Measurements from ENCODE around the gene WFIKKN2.
A peak's percentile ranks its signal among the peaks of the same experiment; 100 is the strongest.
"Not testable (repeated sequence)": the region's sequence is repeated elsewhere in the genome, so short reads cannot be mapped to it uniquely, and the experiment has no call there.

The WFIKKN2 gene

DNA sequence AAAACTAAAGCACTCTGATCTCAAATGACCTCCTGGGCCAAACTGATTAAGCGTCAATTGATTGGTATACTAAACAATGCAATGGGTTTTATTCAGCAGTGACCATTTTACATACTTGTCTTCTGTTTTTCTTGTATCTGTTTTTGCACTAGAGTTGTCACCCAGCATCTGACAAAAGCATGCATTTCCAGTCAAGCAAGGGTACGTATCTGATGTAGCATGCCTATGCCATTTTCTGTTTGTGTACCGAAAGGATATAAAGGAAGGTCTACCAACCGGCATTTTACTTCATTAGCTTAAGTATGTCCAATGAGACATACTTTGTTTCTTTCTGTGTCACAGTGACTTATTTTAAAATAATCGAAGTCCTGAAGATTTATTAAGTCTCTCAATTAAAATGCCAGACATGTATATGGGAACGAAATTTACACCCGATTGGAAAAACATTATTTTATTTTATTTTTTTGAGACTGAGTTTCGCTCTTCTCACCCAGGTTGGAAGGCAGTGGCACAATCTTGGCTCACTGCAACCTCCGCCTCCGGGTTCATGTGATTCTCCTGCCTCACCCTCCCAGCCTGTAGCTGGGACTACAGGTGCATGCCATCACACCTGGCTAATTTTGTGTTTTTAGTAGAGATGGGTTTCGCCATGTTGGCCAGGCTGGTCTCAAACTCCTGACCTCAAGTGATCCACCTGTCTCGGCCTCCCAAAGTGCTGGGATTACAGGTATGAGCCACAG, 23.3 kb downstream of the WFIKKN2 start:
- DNase-seq, result no peak

DNA sequence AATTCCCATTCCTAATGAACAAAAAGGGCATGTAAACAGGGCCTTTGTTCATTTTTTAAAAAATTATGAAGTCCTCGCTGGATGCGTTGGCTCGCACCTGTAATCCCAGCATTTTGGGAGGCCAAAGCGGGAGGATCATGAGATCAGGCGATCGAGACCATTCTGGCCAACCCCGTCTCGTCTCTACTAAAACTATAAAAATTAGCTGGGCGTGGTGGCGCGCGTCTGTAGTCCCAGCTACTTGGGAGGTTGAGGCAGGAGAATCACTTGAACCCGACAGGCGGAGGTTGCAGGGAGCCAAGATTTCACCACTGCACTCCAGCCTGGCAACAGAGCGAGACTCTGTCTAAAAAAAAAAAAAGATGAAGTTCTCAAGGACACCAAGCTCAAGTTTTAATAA, 24.3 kb downstream of the WFIKKN2 start:
- not testable (repeated sequence) for DNase-seq

DNA sequence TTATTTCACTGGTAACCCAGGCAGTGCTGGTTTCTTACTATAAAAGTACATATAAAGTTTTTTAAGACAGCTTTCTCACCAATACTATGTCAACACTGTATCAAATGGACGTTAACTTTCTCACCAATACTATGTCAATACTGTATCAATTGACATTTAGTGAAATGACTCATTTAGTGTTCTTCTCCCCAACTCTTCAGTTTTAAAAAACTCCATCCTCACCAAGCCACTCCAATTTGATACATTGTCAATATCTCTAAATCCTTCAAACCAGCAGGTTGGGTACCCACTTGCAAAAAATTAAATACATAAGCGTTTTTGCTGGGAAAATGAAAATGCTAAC, 25.9 kb downstream of the WFIKKN2 start:
- DNase-seq, result no peak

DNA sequence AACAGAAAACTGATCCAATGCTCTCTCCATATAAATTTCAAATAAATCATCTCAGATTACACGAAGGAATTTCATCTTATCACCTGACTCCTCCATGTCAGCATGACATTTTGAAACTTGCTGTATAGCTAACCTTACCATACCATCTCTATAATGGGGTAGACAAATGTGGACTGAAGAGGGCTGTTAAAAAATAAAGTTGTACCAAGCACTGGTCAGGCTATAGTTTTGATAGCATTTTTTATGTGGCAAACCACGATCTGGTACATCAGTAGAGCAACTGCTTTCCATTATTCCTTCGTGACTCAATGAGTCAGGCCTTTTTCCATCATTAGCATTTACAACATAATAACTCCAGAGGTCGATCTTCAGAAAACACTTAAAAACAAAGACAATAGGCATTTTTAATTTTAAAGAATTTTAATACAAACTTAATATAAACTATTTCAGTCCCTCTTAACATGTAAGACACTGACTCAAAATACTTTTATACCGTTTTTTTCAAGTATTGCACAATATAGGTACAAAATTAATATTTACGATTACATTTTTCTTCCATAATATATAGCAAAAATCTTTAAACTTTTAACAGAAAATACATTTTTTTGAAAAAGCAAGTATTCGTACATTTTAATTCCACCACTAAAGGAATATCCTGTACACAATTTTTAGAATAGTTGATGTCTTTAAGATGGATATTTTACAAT, 26.6 kb downstream of the WFIKKN2 start:
- DNase-seq, result no peak

DNA sequence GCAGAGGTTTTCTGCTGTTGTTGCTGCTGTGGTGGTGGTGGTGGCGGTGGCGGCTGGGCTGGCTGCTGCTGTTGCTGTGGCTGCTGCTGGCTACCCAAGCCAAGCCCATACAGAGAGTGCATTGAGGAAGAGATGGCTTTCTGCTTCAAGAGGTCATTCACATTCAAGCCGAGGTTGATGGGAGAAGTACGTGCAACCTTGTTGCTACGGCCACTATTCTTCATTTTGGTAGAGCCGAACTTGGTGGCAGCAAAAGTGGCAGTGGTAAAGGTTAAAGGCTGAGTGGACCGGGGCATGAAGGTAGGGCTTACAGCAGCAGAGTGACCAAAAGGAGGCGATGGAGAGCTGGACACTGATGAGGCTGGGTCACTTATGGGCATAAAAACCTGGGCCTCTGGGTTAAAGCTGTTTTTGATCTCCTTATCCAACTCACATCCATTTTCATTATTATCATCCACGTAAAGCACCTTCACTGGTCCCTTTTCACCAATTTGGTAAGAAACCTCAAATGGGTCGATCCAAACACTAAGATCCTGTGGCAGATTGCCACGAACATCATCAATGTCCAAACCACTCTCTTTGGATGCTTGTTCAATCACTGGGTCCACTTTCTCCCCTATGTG, 27.9 kb downstream of the WFIKKN2 start:
- no peak for DNase-seq

DNA sequence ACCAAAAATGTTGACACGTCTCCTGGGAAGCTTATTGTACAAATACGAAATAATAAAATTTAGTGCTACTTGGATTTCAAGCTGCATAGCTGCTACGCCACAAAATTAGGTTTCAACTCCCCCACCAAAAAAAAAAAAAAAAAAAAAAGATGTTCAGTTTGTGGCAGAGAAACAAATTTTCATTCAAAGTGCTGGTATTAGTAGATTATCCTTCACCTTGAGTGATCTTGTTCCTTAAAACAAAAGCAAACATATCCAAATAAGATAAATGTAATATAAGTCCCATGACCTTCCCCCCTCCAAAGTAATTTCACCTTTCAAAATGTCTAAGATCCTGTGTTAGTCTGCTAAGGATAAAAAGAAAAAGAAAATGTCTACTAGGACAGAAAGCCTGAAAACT, 28.5 kb downstream of the WFIKKN2 start:
- DNase-seq, result no peak

DNA sequence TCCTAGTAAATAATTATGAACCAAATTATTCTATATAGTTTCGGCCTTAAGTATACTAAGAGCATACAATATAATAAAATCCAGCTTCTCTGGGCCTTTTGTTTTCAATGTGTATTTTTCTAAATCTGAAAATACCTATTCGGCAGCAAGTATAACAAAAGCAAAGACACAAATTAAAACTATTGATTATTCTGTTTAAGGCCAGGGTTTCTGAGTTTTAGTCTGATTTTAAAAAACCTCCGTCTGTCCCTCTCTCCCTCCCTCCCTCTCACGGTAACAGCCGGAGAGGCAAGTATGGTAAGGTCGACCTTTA, 29.3 kb downstream of the WFIKKN2 start:
- DNase-seq, result no peak

DNA sequence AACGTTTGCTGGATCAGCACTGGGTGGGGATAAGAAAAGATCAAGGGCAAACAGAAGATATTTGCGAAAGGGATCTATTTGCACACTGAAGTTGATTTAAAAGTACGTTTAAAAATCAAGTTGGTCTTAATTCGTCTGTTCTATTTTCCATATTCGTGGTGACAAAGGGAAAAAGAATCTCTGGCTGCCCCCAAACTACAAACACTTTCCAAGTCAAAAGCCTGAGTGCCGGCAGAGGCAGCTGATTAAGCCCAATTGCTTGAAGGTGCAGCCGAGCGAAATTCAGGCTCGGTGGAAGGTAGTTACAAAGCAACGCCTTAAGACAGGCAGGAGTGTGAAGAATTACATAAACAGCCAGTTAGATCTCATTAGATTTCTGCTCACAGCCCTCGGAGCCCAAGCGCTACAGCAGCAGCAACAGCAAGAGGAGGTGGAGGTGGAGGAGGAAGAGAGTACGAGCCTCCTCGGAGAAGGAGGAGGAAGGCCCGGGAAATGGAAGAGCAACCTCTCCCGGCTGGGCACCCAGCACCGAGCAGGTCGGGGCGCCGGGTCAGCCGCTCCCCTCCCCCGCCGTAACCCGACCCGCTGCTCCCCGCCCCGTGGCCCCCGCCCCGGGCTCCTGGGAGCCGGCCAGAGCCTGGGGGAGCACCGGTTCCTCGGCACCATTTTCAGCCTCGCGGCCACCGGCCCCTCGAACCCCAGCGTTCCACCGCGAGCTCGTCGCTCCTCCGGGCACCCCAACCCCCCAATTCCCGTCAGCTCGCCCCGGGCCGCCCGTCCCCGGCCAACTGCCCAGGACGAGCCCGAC, 29.9 kb downstream of the WFIKKN2 start:
- DNase-seq, result peak; percentile 52

DNA sequence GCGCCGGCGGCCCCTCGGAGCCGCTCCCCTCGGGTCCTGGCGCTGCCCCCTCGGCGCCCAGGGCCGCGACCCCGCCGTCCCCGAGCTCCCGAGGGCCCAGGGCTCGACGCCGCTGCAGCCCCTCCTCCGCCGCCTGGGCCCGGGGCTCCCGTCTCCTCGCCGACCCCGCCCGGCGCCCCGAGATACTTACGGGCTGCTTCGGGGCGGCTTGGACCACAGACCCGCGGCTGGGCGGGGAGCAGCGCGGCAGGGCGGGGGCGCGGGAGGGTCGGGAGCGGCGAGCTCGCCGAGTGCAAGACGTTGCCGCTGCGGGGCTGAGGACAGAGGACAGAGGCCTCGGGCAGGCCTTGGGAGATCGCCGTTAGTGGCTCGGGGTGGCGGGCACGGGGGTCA, 30.5 kb downstream of the WFIKKN2 start:
- no peak for DNase-seq

DNA sequence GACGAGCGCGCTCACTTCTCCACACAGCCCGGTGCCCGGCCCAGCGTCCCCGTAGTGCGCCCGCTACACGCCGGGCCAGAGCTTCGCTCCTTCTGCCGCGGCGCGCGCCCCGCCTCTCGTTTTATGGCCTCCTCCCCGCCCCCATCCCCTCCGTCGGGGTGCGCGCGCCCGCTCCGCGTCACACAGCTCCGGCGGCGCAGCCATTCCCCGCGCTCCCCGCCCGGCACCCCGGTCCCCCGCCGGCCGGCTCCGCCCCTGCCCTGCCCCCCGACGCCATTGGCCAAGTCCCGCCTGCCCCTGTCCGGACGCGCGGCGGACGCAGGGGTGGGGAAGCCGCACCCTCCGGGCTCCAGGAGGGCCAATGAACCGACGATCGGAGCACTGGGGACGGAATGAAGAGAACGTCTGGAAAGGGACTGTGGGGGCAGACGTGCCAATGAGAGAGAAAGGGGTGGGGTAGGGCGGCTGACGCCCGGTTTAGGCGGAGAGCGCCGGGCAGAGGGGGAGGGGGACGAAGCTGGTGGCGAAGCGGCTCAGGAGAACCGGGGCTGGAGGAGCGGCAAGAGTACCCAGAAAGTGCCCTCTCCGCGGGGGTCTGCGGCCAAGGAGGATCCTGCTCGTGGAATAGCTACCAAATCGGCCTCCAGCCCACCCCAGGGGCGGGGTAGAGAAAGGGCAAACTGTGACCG, 31.0 kb downstream of the WFIKKN2 start, which contains the start of gene TOB1:
TOB1 (minus strand) TSS at position 94 of the 689 bp plus-strand sequence. CDS start 2,337 bp downstream, outside the sequence.
- DNase-seq, result peak; percentile 96

DNA sequence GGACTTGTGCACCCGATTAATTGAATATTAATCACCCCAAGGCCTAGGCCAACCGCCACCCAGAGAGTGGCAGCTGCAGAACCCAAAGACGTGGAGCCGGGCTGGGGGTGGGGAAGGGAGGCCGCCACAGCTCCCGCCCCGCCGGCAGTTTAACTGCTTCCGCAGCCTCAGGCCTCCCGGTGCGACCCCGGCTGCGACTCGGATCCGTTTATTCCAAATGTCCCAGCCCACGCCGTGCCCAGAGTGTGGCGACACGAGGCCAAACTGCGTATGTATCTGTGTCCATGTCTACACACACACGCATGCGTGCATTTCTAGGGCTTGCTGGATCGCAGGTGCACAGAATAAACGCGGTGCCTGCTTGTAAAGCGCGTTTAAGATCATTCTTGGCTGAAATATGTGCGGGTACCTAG, 31.6 kb downstream of the WFIKKN2 start:
- DNase-seq, result peak; percentile 69

DNA sequence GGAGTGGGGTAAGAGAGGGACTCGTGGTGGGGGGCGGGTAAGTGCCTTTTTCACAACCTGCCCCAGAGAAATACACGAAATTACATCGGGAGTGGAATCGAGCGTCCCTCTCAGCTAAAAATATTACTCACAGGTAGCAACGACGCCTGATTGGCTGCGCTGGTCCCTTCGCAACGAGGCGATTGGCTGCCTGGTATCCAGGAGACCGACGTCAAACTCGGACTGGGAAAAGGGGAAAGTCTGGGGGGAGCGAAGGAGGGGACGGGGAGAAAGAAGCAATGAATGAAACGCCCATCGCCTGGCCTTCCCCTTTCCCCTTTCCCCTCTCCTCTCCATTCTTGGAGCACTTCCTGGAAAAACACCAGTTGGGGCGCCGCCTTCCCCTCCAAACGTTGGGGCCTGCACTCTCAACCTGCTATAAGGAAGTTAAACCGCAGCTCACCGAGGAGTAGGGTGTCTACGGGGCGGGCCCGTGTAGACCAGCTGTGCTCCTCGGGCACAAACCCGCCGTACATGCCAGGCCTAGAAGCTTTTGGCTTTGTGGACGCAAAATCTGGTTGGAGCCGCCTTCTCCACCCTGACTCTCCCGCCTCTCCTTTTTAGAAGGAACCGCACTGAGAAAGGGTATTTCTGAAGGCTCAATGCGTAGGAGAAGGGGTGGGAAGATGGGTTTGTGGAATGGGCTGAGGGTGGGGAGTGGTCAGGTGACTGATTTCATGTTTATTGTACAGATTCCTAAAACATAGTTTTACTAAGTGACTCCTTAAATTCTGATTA, 32.2 kb downstream of the WFIKKN2 start:
- DNase-seq, result peak; percentile 82

DNA sequence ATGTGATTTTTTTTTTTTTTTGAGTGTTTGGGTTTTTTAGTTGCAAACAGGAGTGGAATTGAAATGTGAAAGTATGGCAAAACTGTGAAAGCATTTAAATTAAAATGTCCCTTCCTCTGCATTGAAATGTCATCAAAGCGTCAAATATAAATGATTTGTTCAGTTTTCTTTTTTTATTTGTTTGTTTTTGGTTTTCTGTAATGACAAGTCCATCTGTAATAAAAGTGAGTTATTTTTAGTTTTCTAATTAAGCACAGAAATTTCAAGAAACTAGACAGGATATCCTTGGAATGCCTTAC, 32.7 kb downstream of the WFIKKN2 start:
- no peak for DNase-seq

DNA sequence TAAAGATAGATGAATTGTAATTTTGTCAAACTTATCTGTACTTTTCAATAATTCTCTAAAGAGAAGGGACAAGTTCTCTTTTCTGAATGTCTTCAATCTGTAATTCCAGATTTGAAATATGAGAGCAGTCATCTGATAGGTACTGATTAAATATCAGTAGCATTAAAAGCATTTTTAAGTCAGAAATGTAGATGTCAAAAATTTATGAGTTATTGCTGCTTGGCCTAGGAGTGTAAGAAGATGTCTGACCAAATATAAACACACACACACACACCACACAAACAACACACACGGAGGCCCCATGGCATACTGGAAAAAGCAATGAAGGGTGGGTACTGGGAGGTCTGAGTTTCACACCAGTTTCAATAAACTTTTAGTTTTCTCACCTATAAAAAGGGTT, 33.2 kb downstream of the WFIKKN2 start:
- DNase-seq, result no peak

DNA sequence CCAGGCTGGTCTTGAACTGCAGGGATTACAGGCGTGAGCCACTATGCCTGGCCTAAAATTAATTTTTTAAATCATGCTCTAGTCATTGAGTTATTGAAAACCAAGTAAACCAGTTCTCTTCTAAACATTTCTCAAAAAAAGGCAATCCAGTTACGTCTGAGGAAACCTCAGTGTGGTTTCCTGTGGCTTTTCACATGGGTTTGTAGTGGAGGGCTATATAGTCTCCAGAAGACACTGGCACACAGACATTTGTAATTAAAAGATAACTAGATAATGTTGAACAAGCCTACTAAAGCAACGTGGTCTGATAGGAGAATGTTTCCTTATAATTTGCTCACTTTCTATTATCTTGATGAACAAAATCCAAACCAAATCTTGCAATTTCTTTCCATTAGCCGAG, 36.0 kb downstream of the WFIKKN2 start:
- DNase-seq, result no peak

DNA sequence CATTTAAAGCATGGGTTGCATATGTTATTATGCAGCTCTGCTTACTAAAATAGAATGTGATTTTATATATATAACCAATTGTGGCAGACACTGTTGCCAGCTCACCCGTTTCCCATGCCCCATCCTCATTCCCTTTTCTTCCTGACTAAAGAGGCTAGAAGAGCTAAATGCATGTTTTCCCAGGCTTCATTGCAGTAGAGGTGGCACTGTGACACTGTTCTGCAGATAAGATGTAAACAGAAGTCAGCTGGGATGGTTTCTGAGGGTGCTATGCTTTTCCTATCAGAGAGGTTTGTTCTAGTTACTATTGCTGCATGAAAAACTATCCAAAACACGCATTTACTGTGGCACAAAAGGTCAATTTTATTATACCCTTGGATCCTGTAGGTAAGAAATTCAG, 36.5 kb downstream of the WFIKKN2 start:
- DNase-seq, result no peak

DNA sequence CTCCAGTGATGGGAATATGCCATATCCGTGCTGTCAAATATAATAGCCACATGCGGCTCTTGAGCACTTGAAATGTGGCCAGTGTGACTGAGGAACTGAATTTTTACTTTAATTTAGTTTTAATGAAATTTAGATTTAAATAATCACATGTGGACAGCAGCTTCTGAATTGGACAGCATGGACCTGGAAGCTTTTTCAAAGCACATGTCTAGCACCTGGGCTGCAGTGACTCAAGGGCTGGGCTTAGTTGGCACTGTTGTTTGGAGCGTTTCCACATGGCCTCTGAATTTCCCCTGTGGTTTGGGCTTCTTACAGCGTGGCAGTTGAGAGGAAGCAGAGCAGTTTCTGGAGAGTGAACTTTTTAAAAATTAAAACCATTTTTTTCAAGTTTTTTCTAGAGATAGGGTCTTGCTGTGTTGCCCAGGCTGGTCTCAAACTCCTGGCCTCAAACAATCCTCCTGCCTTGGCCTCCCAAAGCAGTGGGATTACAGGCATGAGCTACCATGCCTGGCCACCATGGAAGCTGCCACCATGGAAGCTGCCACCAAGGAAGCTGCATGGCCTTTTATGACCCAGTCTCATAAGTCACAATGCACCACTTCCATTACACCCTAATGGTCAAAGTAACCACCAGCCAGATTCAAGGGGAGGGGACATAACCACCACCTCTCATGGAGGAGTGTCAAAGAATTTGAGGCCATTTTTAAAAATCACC, 37.5 kb downstream of the WFIKKN2 start:
- peak; percentile 51 for DNase-seq

DNA sequence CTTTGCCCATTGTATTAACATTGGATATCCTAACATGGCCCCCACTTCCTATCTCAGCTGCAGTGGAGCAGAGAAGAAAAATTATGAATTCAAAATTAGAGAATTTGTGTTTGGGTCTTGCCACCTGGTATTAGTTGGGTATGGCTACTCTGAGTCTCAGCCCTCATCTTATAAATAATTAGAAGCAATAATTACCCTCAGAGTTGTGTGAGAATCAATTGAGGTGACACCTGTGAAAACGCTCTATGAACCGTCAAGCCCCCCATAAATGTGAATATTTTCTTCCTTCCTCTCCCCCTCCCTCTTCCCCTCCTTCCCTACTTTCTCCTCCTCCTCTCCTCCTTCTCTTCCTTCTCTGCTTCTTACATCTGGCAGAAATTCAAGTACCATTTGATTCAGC, 39.7 kb downstream of the WFIKKN2 start:
- no peak for DNase-seq

DNA sequence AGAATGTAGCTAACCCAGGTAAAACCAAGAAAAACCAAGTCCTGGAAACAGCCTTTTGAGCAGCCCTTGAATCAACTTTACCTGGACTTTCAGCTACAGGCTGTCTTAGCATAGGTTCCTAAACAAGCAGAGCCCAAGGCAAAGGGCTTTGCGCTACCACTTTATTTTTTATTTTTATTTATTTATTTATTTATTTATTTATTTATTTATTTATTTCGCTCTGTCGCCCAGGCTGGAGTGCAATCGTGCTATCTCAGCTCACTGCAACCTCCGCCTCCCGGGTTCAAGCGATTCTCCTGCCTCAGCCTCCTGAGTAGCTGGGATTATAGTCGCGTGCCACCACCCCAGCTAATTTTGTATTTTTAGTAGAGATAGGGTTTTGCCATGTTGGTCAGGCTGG, 41.7 kb downstream of the WFIKKN2 start:
- DNase-seq, result not testable (repeated sequence)

DNA sequence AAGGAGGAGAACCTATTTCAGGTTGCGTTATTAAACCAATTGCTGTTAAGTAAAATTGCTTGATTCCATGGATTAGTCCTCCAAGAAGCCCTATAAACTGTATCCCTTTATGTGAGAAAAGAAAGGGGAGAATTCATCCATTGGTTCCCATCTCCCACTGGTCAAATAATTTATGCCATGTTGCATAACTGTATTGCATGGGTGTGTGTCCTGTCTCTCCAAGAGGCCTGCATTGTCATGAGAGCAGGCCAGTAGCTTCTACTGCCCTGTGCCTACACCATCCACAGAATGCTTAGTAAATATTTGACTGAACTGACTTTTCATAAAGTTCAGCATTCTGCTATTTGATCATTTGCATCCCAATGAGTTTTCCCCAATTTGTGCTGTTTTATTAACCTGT, 42.5 kb downstream of the WFIKKN2 start:
- no peak for DNase-seq

DNA sequence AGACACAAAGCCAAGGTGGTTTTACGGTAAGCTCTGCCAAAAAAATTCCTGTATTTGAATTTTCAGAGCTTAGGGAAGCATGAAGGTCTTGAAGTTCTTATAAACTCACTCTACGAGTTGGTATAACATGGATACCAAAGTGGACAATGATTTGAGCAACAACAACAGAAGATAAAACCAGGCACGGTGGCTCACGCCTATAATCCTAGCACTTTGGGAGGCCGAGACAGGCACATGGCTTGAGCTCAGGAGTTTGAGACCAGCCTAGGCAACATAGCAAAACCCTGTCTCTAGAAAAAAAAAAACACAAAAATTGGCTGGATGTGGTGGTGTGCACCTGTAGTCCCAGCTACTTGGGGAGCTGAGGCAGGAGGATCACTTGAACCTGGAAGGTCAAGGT, 43.7 kb downstream of the WFIKKN2 start:
- DNase-seq, result no peak

DNA sequence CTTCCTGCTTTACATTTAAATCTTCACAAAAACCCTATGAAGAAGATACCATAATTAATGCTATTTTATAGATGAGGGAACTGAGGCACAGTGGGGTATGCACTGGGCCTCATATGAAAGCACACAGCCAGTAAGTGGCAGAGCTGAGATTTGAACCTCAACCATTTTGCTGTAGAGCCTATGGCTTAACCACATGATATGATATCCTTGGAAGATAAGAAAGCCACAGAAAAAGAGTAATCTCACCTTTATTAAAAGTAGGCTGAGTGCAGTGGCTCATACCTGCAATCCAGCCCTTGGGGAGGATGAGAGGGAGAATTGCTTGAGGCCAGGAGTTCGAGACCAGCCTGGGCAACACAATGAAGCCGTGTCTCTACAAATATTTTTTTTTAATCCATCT, 45.8 kb downstream of the WFIKKN2 start:
- DNase-seq, result no peak
